ENCODE data around the gene LMOD3. TPM values are rescaled to one million over a fixed set of nuclear protein-coding genes. Genes with fewer than 3 reads are reported as not detected.

LMOD3 gene
- total RNA-seq, 1 donor = not detected

DNA sequence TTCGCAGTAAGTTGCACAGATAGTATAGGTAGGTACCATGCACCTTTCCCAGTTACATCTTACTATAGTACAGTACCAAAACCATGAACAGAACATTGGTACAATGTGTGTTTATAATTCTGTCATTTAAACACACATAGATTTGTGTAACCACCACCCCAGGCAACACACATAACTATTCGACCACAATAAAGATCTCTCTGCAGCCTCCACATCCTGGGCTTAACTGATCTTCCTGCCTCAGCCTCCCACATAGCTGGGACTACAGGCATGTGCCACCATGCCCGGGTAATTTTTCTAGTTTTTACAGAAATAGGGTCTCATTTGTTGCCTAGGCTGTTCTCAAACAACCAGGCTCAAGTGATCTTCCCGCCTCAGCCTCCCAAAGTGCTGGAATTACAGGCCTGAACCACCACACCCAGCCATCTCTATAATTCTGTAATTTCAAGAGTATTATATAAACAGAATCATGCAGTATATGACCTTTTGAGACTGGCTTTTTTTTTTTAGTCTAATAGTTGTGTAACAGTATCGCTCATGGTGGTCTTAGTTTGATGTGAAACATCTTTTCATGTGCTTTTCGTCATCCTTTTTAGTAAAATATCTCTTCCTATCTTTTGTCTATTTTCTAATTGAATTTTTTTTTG lies 57.0 kb downstream of the LMOD3 start:
- DNase-seq (ENCODE audit: low read depth in 2 of 3, low spot score in 2 of 3) = no peak

DNA sequence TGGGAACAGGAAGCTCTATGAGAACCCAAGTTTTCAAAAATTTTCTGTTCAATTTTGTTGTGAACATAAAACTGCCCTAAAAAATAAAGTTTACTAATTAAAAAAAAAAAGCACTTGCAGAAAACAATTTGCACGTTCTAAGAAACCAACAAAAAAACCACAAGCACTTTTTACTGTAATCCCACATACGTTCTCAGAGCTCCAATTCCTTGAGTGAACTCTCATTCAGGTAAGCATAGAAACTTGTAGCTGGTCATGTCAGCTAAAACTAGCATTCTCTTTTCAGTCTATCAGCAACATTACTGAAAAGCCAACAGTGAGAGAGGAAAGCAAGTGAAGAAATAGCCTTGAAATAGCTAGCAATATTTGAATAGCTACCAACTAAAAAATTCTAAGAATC lies 58.8 kb downstream of the LMOD3 start:
- DNase-seq (ENCODE audit: low read depth in 2 of 3, low spot score in 2 of 3) = no peak

DNA sequence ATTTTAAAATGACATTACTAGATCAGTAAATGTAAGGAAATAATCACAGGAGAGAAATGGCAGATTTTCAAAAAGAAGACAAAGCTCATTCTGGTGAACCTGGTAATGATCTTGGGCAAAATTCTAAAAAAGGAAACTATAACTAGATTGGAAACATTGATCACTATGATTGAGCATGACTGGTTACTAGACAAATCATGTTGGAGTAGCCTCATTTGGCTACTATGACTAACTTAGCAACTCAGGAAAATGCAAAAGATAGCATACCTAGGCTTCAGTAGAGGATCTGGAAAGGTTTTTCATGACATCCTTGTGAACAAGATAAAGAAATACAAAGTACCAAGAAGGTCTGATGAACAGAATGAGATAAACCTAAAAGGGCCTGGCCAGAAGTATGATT lies 62.7 kb downstream of the LMOD3 start:
- no peak for DNase-seq (ENCODE audit: low read depth in 2 of 3, low spot score in 2 of 3)

DNA sequence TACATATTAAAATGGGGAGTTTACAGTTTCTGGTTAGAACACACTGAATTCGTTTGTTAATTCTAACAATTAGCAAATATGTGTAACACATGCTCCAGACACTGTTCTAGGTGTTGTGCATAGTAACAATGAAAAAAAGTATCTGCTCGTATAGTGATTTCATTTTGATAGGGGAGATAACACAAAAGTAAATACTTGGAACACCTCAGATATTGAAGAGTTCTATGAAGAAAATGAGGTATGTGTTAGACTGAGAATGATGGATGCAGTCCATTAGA lies 63.5 kb downstream of the LMOD3 start:
- no peak for DNase-seq (ENCODE audit: low read depth in 2 of 3, low spot score in 2 of 3)

DNA sequence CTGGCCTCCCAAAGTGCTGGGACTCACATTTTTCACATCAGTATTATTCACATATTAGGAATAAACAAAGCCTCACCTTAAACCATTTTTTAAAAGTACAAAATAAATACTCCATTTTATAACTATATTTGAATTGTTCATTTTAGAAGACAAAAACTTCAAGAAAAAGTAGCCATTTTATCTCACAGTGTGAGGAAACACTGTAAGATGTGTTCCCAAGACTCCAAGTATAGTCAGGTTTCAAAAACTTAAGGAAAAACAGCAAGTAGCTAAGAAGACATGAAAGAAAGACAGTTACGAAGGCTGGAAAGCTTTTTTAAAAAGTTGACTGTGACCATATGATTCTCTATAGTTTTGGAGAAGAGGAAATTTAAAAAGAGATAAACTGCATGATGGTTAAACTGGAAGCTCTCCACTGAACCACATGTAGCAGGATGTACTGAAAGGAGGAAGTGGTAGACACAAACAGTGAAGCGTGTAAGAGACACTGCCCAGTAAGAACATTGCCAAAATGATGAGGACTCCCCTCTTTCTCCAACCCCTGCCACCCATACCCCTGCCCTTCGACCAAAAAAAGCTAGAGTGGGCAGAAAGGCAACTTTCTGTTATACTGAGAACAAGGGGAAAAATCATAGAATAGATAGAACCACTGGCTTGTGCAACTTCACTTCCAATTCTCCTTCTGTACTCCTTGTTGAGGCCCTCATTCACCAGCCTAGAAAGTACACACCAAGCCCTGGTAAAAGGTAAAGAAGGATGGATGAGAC lies 64.0 kb downstream of the LMOD3 start:
- peak in 2 of 3 donors; percentile 33 to 64 for DNase-seq (ENCODE audit: low read depth in 2 of 3, low spot score in 2 of 3)

Other genes with a start within 250 kb of the LMOD3 start
- not detected for gene TAFA4, start 190.0 kb downstream of the LMOD3 start, total RNA-seq
- 20.7 TPM for gene EOGT, start 108.9 kb downstream of the LMOD3 start, total RNA-seq
- 16.2 TPM for gene TMF1, start 70.3 kb downstream of the LMOD3 start, total RNA-seq
- 29.1 TPM for gene UBA3, start 42.2 kb downstream of the LMOD3 start, total RNA-seq
- gene ARL6IP5, start 37.7 kb downstream of the LMOD3 start, total RNA-seq = 144 TPM

Measured in hematopoietic multipotent progenitor cell (in vitro differentiated cells).